GM12891 (cell line): ENCODE measurements around the gene GLYR1.

Experiments
- DNase-seq: peaks from one replicate; pipeline ENCODE4 v3.0.0; 2011; ENCODE audit warnings: low spot score; ENCODE audit not compliant: insufficient read length
- FAIRE-seq: peaks from 2 replicates; lab custom pipeline; 2011; peaks lifted over from hg19 to GRCh38; lab: Jason Lieb, UNC
- PAX5 ChIP-seq: IDR thresholded peaks from 2 replicates; pipeline ENCODE4 v1.6.1; 2011; ENCODE audit warnings: low read length, moderate library complexity, mild to moderate bottlenecking; ENCODE audit not compliant: insufficient read depth, severe bottlenecking
- POLR2A ChIP-seq: IDR thresholded peaks from 2 replicates; pipeline ENCODE4 v1.6.1; 2011; ENCODE audit warnings: low read depth, low read length, control low read depth
- POLR2AphosphoS5 ChIP-seq: IDR thresholded peaks from 2 replicates; pipeline ENCODE4 v1.6.1; 2011; ENCODE audit warnings: low read depth, low read length, control low read depth
- POU2F2 ChIP-seq: IDR thresholded peaks from 2 replicates; pipeline ENCODE4 v1.6.1; 2011; ENCODE audit warnings: low read depth, mild to moderate bottlenecking, control low read depth, low read length, moderate library complexity
- SPI1 ChIP-seq: IDR thresholded peaks from 2 replicates; pipeline ENCODE4 v1.6.1; 2011; ENCODE audit warnings: low read depth, low read length, control low read depth
- TAF1 ChIP-seq: IDR thresholded peaks from 2 replicates; pipeline ENCODE4 v1.6.1; 2011; ENCODE audit warnings: low read depth, low read length, control low read depth

The GLYR1 gene

DNA sequence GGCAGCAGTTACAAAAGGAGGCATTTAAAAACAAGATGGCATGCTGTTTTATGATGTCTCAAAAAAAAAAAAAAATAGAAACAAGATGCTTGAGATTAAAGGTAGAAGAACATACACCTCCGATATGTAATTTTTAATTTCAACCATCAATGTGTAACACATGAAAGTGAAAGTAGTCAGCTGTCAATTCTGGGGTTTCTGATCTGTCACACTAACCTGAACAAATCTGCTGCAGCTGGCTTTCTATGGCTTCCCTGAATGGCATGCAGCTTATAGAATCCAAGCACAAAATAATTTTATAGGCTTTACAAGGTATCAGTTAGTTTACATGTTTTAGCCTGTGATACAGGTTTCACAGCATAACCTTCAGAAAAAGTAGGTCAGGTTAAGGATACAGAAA, 13.5 kb downstream of the GLYR1 start:
- no peak for FAIRE-seq
- no peak for DNase-seq
- TF ChIP-seq POLR2A = no peak

DNA sequence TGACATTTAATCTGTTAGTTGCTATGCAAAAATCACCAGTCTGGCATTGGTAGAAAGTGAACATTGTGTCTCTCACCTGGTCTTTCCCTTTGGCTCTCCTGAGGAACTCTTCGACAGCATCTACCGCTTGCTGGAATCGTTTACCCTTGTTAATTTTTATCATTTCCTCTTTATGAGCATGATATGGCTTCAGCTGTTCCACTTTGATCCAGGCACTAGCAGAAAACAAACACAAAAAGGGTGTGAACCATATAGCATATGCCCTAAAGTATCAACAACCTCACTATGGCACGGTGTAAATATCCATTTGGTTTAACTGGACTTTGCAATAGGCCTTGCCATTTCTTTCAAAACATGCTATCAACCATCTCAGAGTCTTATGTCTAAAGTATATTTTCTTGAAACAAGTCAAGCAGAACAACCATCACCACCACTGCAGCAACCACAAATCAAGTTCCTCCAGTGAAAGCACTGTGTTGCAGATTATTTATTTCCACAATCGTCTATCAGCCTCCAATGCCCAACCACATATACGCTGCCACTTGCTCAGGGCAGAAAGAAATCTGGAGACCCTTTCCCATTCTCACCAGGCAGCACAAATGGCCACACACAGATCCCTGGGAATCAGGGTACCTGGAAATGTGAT, 14.3 kb downstream of the GLYR1 start:
- TF ChIP-seq POLR2A = no peak
- TF ChIP-seq POLR2AphosphoS5 = no peak
- TF ChIP-seq SPI1 = no peak
- TF ChIP-seq POU2F2 = no peak
- TF ChIP-seq PAX5 = no peak
- no peak for TF ChIP-seq TAF1
- DNase-seq = no peak
- FAIRE-seq = no peak

DNA sequence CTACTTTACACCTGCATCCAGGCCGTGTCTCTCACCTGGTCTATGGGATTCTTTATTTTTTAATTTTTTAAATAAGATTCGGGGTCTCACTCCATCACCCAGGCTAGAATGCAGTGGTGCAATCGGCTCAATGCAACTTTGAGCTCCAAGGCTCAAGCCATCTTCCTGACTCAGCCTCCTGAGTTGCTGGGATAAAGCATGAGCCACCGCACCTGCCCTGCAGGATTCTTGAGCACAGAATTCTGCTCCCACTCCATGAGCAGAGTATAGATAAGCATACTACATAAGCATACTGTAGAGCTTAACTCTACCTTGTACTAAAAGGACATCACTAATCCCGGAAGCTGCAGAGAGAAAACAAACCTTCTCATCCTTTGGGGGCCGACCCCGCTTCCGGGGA, 15.5 kb downstream of the GLYR1 start:
- no peak for TF ChIP-seq POLR2A
- TF ChIP-seq SPI1 = no peak
- no peak for TF ChIP-seq POLR2AphosphoS5
- TF ChIP-seq POU2F2 = no peak
- TF ChIP-seq PAX5 = no peak
- TF ChIP-seq TAF1 = no peak
- no peak for DNase-seq
- FAIRE-seq = no peak

DNA sequence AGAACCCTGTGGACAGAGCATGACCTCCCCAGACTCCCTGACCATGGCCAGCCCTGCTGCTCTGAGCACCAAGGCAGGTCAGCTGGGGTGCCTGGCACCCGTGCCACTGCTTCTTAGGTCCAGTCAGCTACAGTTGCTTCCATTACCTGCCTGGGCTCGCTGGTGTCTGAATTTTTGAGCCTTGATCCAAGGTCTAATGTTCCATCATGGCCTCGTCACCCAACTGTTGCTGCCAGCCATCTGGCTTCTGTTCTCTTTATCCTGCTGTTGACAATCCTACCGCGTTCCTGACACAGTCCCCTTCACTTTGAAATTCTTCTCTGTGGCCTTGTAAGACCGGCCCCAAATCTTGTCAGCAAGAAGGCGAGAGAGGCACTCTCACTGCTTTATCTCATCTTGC, 16.7 kb downstream of the GLYR1 start:
- DNase-seq = no peak
- no peak for FAIRE-seq
- no peak for TF ChIP-seq POU2F2
- no peak for TF ChIP-seq PAX5
- no peak for TF ChIP-seq POLR2AphosphoS5
- TF ChIP-seq SPI1 = no peak
- TF ChIP-seq POLR2A = no peak
- TF ChIP-seq TAF1 = no peak

DNA sequence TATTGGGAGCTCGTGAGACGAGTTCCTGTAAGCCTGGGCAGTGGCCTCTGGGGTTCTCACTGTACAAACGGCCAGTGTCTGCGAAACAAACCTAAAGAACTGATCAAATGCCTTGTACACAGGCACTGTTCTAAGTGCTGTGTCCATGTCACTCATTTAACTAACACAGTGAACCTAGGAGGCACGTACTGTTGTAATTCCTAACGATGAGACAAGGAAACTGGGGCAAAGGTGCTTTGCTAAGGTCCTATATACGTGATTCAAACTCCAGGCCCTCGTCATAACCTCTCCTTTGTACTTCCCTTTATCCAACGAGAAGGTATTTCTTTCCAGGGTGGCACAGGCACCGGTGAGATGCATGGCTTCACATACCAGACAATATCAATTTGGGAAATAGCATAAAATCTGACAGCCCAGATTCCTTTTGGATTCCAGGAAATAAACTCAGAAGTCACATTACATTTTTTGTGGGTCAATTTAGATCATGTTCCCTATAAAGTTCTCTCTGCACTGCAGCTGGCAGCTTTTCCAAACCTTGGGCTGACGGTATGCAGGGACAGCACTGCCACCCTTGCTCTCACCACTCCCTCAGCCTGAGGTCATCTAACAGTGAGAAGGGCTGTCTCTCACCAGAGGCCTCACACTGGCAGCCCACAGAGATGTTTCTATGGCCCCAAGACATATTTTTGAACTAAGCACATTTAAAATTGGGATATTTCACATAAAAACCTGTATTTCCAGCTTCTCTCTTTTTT, 18.3 kb downstream of the GLYR1 start:
- TF ChIP-seq POLR2A = no peak
- TF ChIP-seq PAX5 = no peak
- no peak for TF ChIP-seq SPI1
- no peak for TF ChIP-seq POLR2AphosphoS5
- TF ChIP-seq POU2F2 = no peak
- TF ChIP-seq TAF1 = no peak
- FAIRE-seq = no peak
- no peak for DNase-seq

DNA sequence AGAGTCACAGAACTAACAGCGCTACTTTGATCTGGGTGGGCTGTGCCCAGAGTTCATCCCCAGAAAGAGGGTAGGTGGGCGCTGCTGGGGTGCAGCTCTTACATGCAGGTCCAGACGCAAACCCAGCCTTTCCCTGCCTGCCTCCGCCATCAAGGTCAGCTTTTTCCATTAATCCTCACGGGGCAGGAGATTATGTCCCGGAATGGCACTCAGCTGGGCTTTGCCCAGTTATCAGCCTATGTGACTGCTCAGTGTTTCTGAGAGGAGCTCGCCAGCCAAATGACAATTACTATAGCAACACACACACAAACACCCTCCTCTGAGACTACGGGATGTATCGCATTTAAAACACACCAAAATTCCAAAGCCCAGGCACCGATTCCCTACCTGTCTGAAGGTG, 20.1 kb downstream of the GLYR1 start:
- FAIRE-seq = no peak
- no peak for DNase-seq

DNA sequence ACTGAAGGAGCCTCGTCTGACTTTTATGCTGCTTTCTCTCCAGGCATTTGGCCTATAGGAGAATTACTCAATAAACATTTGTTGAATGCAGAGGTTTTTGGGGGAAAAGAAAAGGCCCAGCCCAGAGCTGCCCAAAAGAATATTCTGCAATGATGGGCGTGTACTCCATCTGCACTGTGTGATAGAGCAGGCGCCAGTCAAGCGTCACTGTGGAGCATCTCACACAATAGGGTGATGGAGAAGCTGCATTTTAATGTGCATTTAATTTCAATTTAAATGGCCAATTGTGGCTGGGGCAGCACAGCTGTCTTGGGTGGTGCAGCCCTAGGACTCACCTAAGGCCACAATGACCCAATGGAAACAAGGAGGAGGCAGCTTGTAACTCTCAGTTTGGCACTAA, 20.6 kb downstream of the GLYR1 start:
- no peak for TF ChIP-seq POLR2AphosphoS5
- no peak for DNase-seq
- FAIRE-seq = no peak

More for the DNA sequence above, 20.1 kb downstream of the GLYR1 start:
- TF ChIP-seq POU2F2 (no peak), POLR2A (no peak), SPI1 (no peak), PAX5 (no peak), TAF1 (no peak), POLR2AphosphoS5 (no peak)

DNA sequence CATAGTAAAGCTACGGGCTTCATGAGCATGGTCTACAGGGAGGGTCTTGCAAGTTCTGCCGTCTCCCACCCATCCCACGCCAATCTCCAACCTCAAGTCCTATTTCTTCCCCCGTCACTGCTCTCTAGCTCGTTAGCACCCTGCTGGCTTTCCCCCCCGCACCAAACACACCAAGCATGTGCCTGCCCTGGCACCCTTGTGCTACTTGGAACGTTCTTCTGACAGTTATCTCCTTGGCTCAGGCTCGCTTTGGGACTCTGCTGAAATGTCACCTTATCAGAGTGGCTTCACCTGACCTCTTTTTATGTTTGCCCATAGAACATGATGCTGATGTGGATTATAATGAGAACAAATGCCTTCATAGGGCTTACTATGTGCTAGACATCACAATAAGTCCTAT, 21.9 kb downstream of the GLYR1 start:
- TF ChIP-seq POLR2AphosphoS5 = no peak
- TF ChIP-seq POLR2A = no peak
- no peak for TF ChIP-seq POU2F2
- TF ChIP-seq PAX5 = no peak
- no peak for TF ChIP-seq TAF1
- TF ChIP-seq SPI1 = no peak
- FAIRE-seq (no peak), DNase-seq (no peak)

DNA sequence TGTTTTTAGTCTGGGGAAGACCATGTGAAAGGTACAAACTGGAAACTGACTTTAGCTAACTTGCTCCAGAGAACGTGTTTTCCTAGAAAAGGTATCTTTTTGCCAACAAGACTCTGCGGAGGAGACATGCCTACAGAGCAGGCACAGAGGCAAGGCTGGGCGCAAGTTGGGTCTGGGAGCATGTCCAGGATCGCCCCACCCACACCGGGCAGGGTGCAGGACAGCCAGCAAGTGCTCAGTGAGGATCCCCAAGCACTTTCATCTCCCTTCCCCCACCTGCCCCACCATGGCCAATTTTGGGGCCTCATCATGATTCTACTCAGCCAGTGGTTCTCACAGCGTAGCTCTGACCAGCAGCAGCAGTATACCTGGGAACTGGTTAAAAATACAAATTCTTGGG, 26.4 kb downstream of the GLYR1 start:
- DNase-seq (no peak), FAIRE-seq (no peak)
- no peak for TF ChIP-seq PAX5
- TF ChIP-seq SPI1 = no peak
- TF ChIP-seq POLR2A = no peak

DNA sequence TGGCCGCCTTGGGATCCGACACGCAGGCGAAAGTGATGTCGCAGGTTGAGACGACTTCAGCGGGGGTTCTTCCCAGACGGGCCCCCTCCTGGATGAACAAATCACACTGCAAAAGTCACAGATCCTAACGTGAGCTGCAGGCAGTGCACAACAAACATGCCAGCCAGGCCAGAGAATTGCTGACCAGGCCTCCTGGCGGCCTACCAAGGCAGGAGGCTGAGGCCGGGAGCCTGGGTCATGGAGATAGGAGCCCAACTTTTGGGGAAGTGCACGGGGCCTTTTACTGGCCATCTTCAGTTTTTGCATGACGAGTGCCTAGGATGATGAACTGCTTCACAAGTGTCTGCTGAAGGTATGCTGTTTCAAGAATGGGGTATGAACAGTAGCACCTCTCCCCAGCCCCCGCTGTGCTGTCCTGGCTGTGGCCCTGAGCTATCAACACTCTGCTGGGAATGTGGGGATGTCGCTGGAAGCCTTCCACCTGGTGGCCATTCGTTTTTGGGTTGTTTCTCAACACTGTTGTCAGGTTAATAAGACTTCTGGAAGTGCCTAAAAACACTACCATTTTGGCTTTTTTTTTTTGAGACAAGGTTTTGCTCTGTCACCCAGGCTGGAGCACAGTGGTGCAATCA, 32.4 kb downstream of the GLYR1 start:
- TF ChIP-seq PAX5 (no peak), POLR2A (no peak), POU2F2 (no peak), TAF1 (no peak), POLR2AphosphoS5 (no peak), SPI1 (no peak)
- FAIRE-seq = no peak
- no peak for DNase-seq
